ENCODE data around the gene OR2AE1. TPM values are rescaled to one million over a fixed set of nuclear protein-coding genes. Genes with fewer than 3 reads are reported as not detected.
"Not testable (repeated sequence)": the region's sequence is repeated elsewhere in the genome, so short reads cannot be mapped to it uniquely, and the experiment has no call there.

OR2AE1 gene
- total RNA-seq, 1 donor = 0.72 TPM

GRCh38 chr7:99894738-99895137 is 17.9 kb upstream of the OR2AE1 start:
- Histone ChIP-seq H3K4me2 (ENCODE audit: insufficient read depth, low read length) (no peak overlapping the region), H3K36me3 (ENCODE audit: insufficient read depth, low read length) (no peaks in the 10 kb centered on the region), H3K4me3 (ENCODE audit: insufficient read depth, low read length) (no peak overlapping the region), H3K79me2 (ENCODE audit: insufficient read depth, low read length) (no peaks in the 10 kb centered on the region), H4K20me1 (ENCODE audit: insufficient read depth, low read length) (no peaks in the 10 kb centered on the region), H3K27me3 (ENCODE audit: insufficient read depth, low read length) (no peaks in the 10 kb centered on the region), H3K27ac (ENCODE audit: low read depth, low read length) (no peak overlapping the region), H3K9me3 (ENCODE audit: low read depth, low read length) (no peaks in the 10 kb centered on the region), H2AFZ (ENCODE audit: low read length) (no peak overlapping the region), H3K4me1 (ENCODE audit: insufficient read depth, low read length) (no peaks in the 10 kb centered on the region)
- no peak for DNase-seq (ENCODE audit: insufficient read length, low spot score, missing footprints)
- TF ChIP-seq CTCF (IDR thresholded peaks at IDR 0.05; ENCODE audit: extremely low read depth, low read depth, low read length) = no peak

- no peak for DNase-seq (ENCODE audit: insufficient read length, low spot score, missing footprints)
- H3K4me1 ChIP-seq (ENCODE audit: insufficient read depth, low read length) = no peaks in the 10 kb centered on the region
- H3K27ac ChIP-seq (ENCODE audit: low read depth, low read length) = no peak overlapping the region
- H4K20me1 ChIP-seq (ENCODE audit: insufficient read depth, low read length) = no peaks in the 10 kb centered on the region
- H3K4me3 ChIP-seq (ENCODE audit: insufficient read depth, low read length) = no peak overlapping the region
- no peaks in the 10 kb centered on the region for H3K36me3 ChIP-seq (ENCODE audit: insufficient read depth, low read length)
- no peak overlapping the region for H2AFZ ChIP-seq (ENCODE audit: low read length)
- no peak for TF ChIP-seq CTCF (IDR thresholded peaks at IDR 0.05; ENCODE audit: extremely low read depth, low read depth, low read length)
- no peaks in the 10 kb centered on the region for H3K79me2 ChIP-seq (ENCODE audit: insufficient read depth, low read length)
- H3K27me3 ChIP-seq (ENCODE audit: insufficient read depth, low read length) = no peaks in the 10 kb centered on the region
- no peaks in the 10 kb centered on the region for H3K9me3 ChIP-seq (ENCODE audit: low read depth, low read length)
- no peak overlapping the region for H3K4me2 ChIP-seq (ENCODE audit: insufficient read depth, low read length)
Observed at GRCh38 chr7:99893280-99893679, 16.4 kb upstream of the OR2AE1 start.

- H3K9me3 ChIP-seq (ENCODE audit: low read depth, low read length) = not testable (repeated sequence)
Observed at GRCh38 chr7:99890348-99890747, 13.5 kb upstream of the OR2AE1 start.

GRCh38 chr7:99888366-99888765 is 11.5 kb upstream of the OR2AE1 start:
- not testable (repeated sequence) for H3K9me3 ChIP-seq (ENCODE audit: low read depth, low read length); H3K36me3 ChIP-seq (ENCODE audit: insufficient read depth, low read length); H4K20me1 ChIP-seq (ENCODE audit: insufficient read depth, low read length); H3K4me1 ChIP-seq (ENCODE audit: insufficient read depth, low read length); H3K79me2 ChIP-seq (ENCODE audit: insufficient read depth, low read length); H3K4me2 ChIP-seq (ENCODE audit: insufficient read depth, low read length); H3K27me3 ChIP-seq (ENCODE audit: insufficient read depth, low read length); H2AFZ ChIP-seq (ENCODE audit: low read length); DNase-seq (ENCODE audit: insufficient read length, low spot score, missing footprints); H3K4me3 ChIP-seq (ENCODE audit: insufficient read depth, low read length); H3K27ac ChIP-seq (ENCODE audit: low read depth, low read length)

More at GRCh38 chr7:99890348-99890747, 13.5 kb upstream of the OR2AE1 start:
- H3K79me2 ChIP-seq (ENCODE audit: insufficient read depth, low read length); H4K20me1 ChIP-seq (ENCODE audit: insufficient read depth, low read length); H3K4me3 ChIP-seq (ENCODE audit: insufficient read depth, low read length); H2AFZ ChIP-seq (ENCODE audit: low read length); H3K27me3 ChIP-seq (ENCODE audit: insufficient read depth, low read length); H3K4me2 ChIP-seq (ENCODE audit: insufficient read depth, low read length); H3K4me1 ChIP-seq (ENCODE audit: insufficient read depth, low read length); H3K27ac ChIP-seq (ENCODE audit: low read depth, low read length); DNase-seq (ENCODE audit: insufficient read length, low spot score, missing footprints); H3K36me3 ChIP-seq (ENCODE audit: insufficient read depth, low read length): not testable (repeated sequence)

GRCh38 chr7:99881370-99881769 is 4.5 kb upstream of the OR2AE1 start:
- Histone ChIP-seq H3K27me3 (ENCODE audit: insufficient read depth, low read length) (no peaks in the 10 kb centered on the region), H3K36me3 (ENCODE audit: insufficient read depth, low read length) (no peaks in the 10 kb centered on the region), H3K27ac (ENCODE audit: low read depth, low read length) (no peak overlapping the region), H3K4me1 (ENCODE audit: insufficient read depth, low read length) (no peaks in the 10 kb centered on the region), H4K20me1 (ENCODE audit: insufficient read depth, low read length) (no peaks in the 10 kb centered on the region), H2AFZ (ENCODE audit: low read length) (no peak overlapping the region), H3K9me3 (ENCODE audit: low read depth, low read length) (no peaks in the 10 kb centered on the region), H3K4me3 (ENCODE audit: insufficient read depth, low read length) (no peak overlapping the region), H3K4me2 (ENCODE audit: insufficient read depth, low read length) (no peak overlapping the region), H3K79me2 (ENCODE audit: insufficient read depth, low read length) (no peaks in the 10 kb centered on the region)
- TF ChIP-seq CTCF (IDR thresholded peaks at IDR 0.05; ENCODE audit: extremely low read depth, low read depth, low read length) = no peak
- no peak for DNase-seq (ENCODE audit: insufficient read length, low spot score, missing footprints)
